Thyroid gland (tissue), 4 donors: Measurements from ENCODE around the gene MCF2L. TPM values are rescaled to one million over a fixed set of nuclear protein-coding genes. Genes with fewer than 3 reads are reported as not detected.
"Not testable (repeated sequence)": the region's sequence is repeated elsewhere in the genome, so short reads cannot be mapped to it uniquely, and the experiment has no call there.

Source experiments
- DNase-seq, 2 donors: peaks; one replicate each; pipeline ENCODE4 v3.0.0-alpha.2; 2019
- H3K27ac ChIP-seq, 3 donors: fragments of 200-600 bp; sonication (generic); 1 replicate in 2 of 3; 2 replicates in 1 of 3; pipeline ENCODE4 v1.5.1; 2016 to 2019; ENCODE audit warnings: mild to moderate bottlenecking in 1 of 3, moderate library complexity in 1 of 3
- H3K27me3 ChIP-seq: fragments of 200-600 bp; sonication (generic); one replicate; pipeline ENCODE4 v1.5.1; 2019
- H3K36me3 ChIP-seq, 2 donors: fragments of 200-600 bp; sonication (generic); one replicate each; pipeline ENCODE4 v1.5.1; 2016 to 2019
- H3K4me1 ChIP-seq, 2 donors: fragments of 200-600 bp; sonication (generic); one replicate each; pipeline ENCODE4 v1.5.1; 2017 to 2019
- H3K4me3 ChIP-seq, 3 donors: fragments of 200-600 bp; sonication (generic); replicated peaks in 1 of 3; 1 replicate in 2 of 3; 2 replicates in 1 of 3; pipeline ENCODE4 v1.5.1; 2016; ENCODE audit warnings: mild to moderate bottlenecking in 1 of 3
- H3K9me3 ChIP-seq: fragments of 200-600 bp; sonication (generic); one replicate; pipeline ENCODE4 v1.5.1; 2017
- CTCF ChIP-seq, 6 experiments: fragments of 200-600 bp in 3 of 6; fragments of 450-650 bp in 3 of 6; sonication (generic) in 3 of 6; IDR thresholded peaks; one replicate each; pipeline ENCODE4 v1.5.1; 2016 to 2019; ENCODE audit warnings: antibody characterized with exemption in 6 of 6, mild to moderate bottlenecking in 2 of 6, inconsistent platforms in 1 of 6, moderate library complexity in 1 of 6
- POLR2A ChIP-seq, 2 donors: fragments of 450-650 bp; IDR thresholded peaks; one replicate each; pipeline ENCODE4 v1.6.1; 2017; ENCODE audit warnings: antibody characterized with exemption in 2 of 2, mild to moderate bottlenecking in 2 of 2, moderate library complexity in 1 of 2
- WGBS, 2 donors: methylation state at CpG; one replicate each; pipeline ENCODE4 v1.1.5; 2017; 5-methylcytosine and 5-hydroxymethylcytosine counted together
- intact Hi-C: fragments of 100-400 bp; cut with DNase I; formaldehyde crosslinking; loops from one replicate; pipeline ENCODE4 v1.15.1; 2023
- total RNA-seq, 4 donors: library from RNA; depleted of rRNA; stranded (reverse); fragments of >200 nt; gene quantifications; one replicate each; pipeline ENCODE4 v1.2.3, GENCODE V29; 2016

MCF2L gene
- total RNA-seq, 4 donors from 2014 or later, result 35.6 to 83.4 (median 43.6) TPM

GRCh38 chr13:113098162-113098732, 129.2 kb downstream of the MCF2L start:
- H3K27ac ChIP-seq, result no peak overlapping the region
- H3K4me1 ChIP-seq, result no peaks in the 10 kb centered on the region
- TF ChIP-seq CTCF (IDR thresholded peaks at IDR 0.05) (no peak), POLR2A (IDR thresholded peaks at IDR 0.05) (no peak)
- no peak overlapping the region for H3K4me3 ChIP-seq
- intact Hi-C loops, result no loop called here
- no peaks in the 10 kb centered on the region for H3K9me3 ChIP-seq
- H3K27me3 ChIP-seq, result no peaks in the 10 kb centered on the region
- 78 to 92% methylated on average over 29 to 30 of the region's 30 CpGs for WGBS, 2 donors
- no peak for DNase-seq
- H3K36me3 ChIP-seq, result peaks cover 0 to 5% of the 10 kb centered on the region in 2 donors

GRCh38 chr13:113099142-113099541, 130.1 kb downstream of the MCF2L start:
- WGBS, 2 donors, result 89 to 91% methylated on average over 11 of the region's 11 CpGs
- Histone ChIP-seq H3K4me1 (no peaks in the 10 kb centered on the region), H3K9me3 (no peaks in the 10 kb centered on the region), H3K27ac (no peak overlapping the region), H3K36me3 (peaks cover 0 to 5% of the 10 kb centered on the region in 2 donors), H3K4me3 (no peak overlapping the region), H3K27me3 (no peaks in the 10 kb centered on the region)
- no peak for DNase-seq
- intact Hi-C loops, result no loop called here
- TF ChIP-seq CTCF (IDR thresholded peaks at IDR 0.05) (no peak), POLR2A (IDR thresholded peaks at IDR 0.05) (no peak)

GRCh38 chr13:113102302-113102701, 133.3 kb downstream of the MCF2L start:
- H3K27me3 ChIP-seq, intact Hi-C loops, H3K36me3 ChIP-seq, H3K4me1 ChIP-seq, DNase-seq, H3K27ac ChIP-seq, H3K9me3 ChIP-seq, H3K4me3 ChIP-seq: not testable (repeated sequence)
- 72 to 74% methylated on average over 7 to 9 of the region's 10 CpGs for WGBS, 2 donors

- 86% methylated on average over 11 to 12 of the region's 12 CpGs for WGBS, 2 donors
- Histone ChIP-seq H3K27me3 (no peaks in the 10 kb centered on the region), H3K27ac (no peak overlapping the region), H3K9me3 (no peaks in the 10 kb centered on the region), H3K4me1 (no peaks in the 10 kb centered on the region), H3K36me3 (no peaks in the 10 kb centered on the region), H3K4me3 (no peak overlapping the region)
- no peak for TF ChIP-seq POLR2A (IDR thresholded peaks at IDR 0.05)
- no peak for TF ChIP-seq CTCF (IDR thresholded peaks at IDR 0.05)
- intact Hi-C loops, result no loop called here
- no peak for DNase-seq
Observed at GRCh38 chr13:113102727-113103126, 133.7 kb downstream of the MCF2L start.

GRCh38 chr13:113103646-113104045, 134.6 kb downstream of the MCF2L start:
- no peaks in the 10 kb centered on the region for H3K27me3 ChIP-seq
- no peaks in the 10 kb centered on the region for H3K4me1 ChIP-seq
- no peak for DNase-seq
- 82% methylated on average over 5 of the region's 9 CpGs; no CpG with 5 or more reads in 1 of the 2 donors for WGBS, 2 donors
- TF ChIP-seq POLR2A (IDR thresholded peaks at IDR 0.05) (no peak), CTCF (IDR thresholded peaks at IDR 0.05) (no peak)
- no peaks in the 10 kb centered on the region for H3K36me3 ChIP-seq
- H3K4me3 ChIP-seq, result no peak overlapping the region
- H3K9me3 ChIP-seq, result no peaks in the 10 kb centered on the region
- intact Hi-C loops, result no loop called here
- no peak overlapping the region for H3K27ac ChIP-seq
